GM04504 (cell line): ENCODE data around the gene DPYSL4.

ENCODE experiments used
- DNase-seq: peaks from one replicate; pipeline ENCODE4 v3.0.0-alpha.2; 2012; ENCODE audit warnings: low read depth

Gene DPYSL4

GRCh38 chr10:132186488-132187429, at the start of gene DPYSL4:
Gene DPYSL4, plus strand, starts transcription at chr10:132186948. Its CDS starts 116 bp downstream, at chr10:132187064.
- DNase-seq = no peak

- no peak for DNase-seq
Measured at GRCh38 chr10:132137111-132138072, 49.4 kb upstream of the DPYSL4 start.

GRCh38 chr10:132138133-132138532, 48.6 kb upstream of the DPYSL4 start:
- DNase-seq = no peak

DNA sequence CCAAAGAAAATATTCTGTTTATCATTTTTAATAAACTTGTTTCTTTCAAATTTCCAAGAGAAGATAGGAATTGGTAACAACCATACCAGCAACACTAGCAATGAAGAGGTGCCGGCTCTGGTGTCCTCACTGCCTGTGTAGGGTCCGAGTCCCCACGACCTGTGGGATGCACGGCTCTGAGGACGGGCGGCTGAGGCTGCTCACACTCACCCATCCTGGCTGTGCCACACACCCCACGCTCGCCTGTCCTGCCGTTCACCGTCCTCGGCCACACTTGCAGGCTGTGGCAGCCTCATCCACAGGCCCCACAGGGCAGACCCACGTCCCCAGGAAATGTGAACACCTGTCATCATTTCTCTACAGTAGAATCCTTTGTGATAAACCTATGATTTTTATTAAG, 48.2 kb upstream of the DPYSL4 start:
- no peak for DNase-seq

GRCh38 chr10:132139526-132139925, 47.2 kb upstream of the DPYSL4 start:
- DNase-seq = no peak

- no peak for DNase-seq
Measured at GRCh38 chr10:132140167-132140925, 46.4 kb upstream of the DPYSL4 start.

DNA sequence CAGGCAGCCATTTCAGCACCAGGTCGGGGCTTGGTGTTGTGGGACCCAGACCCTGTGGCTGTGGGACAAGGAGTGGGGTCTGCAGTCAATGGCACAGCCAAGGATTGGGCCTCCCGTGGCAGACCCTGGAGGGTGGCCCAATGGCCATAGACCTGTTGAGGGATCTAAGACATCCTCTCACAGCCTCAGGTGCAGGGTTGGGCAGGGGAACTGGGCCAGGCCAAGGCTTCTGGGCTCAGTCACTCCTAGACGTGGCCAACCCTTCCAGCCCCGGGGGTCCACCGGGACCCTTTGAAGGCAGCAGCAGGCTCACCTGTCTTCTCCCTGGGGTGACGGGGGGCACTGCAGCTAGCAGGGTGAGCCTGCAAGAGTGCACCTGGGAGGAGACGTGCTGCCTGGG, 45.7 kb upstream of the DPYSL4 start:
- no peak for DNase-seq

GRCh38 chr10:132141526-132142395, 45.0 kb upstream of the DPYSL4 start:
- DNase-seq = no peak

GRCh38 chr10:132142396-132143161, 44.2 kb upstream of the DPYSL4 start:
- DNase-seq = no peak

GRCh38 chr10:132143162-132143561, 43.6 kb upstream of the DPYSL4 start:
- DNase-seq = no peak

DNA sequence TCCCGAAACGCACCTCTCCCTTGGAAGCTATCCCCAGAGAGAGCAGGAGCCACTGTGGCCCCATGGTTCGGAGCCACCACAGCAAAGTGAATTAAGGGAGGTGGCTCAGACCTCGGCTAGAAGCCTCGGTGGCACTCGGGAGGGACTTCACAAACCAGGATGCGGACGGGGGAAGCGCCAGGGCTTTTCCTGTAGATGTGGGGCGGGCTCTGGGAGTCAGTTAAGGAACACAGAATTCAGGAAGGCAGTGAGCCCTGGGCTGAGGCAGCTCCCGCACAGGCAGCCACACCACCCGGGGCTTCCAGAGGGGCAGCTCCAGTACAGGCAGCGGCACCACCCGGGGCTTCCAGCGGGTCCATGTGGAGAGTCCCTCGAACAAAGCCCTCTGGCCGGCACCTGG, 42.7 kb upstream of the DPYSL4 start:
- no peak for DNase-seq

DNA sequence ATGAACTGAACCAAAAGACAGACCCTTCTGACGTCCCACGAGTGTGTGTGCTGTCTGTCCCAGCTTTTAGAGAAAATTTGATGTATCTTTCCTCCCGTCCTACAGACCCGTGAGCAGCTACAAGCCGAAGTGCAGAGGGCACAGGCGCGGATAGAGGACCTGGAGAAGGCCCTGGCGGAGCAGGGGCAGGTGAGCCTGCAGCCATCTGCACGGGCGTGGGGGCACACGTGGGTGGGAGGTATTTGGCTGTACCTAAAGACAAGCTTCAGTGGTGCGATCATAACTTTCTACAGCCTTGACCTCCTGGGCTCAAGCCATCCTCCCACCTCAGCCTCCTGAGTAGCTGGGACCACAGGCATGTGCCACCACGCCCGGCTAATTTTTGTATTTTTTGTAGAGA, 41.7 kb upstream of the DPYSL4 start:
- no peak for DNase-seq

GRCh38 chr10:132145521-132146185, 41.1 kb upstream of the DPYSL4 start:
- no peak for DNase-seq

DNA sequence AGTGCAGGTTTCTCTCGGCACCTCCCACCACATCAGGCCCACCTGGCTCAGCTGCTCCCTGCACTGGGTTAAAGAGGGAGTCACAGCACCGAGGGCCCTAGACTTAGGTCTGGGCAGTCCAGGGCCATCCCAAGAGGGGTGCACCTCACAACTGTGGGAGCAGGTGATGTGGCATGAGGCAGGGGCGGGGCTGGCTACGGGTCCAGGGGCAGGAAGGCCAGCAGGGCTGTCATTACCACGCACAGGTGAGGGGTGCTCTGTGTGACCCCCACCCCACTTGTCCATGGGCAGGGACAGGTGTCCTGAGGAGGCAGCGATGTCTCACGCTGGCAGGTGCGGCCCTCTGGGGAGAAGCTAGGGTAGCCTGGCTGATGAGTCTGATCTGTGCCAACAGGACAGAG, 40.5 kb upstream of the DPYSL4 start:
- no peak for DNase-seq

- no peak for DNase-seq
Measured at GRCh38 chr10:132146941-132147915, 39.5 kb upstream of the DPYSL4 start.

- DNase-seq = no peak
Measured at GRCh38 chr10:132148261-132149251, 38.2 kb upstream of the DPYSL4 start.

DNA sequence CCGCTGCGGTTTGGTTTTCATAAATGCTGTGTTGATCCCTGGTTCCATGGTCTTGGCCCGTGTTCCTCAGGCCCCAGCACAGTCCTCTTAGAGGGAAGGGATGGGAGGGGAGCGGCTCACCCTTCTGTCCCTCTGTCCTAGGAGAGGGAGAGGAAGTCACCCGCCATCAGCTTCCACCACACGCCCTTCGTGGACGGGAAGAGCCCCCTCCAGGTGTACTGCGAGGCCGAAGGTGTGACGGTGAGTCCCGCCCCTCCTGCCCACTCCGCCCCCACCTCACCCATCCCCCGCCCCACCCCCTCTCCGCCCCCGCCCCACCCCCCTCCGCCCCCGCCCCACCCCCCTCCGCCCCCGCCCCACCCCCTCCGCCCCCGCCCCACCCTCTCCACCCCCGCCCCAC, 37.5 kb upstream of the DPYSL4 start:
- no peak for DNase-seq
